Endothelial cell of umbilical vein (primary cell): Measurements from ENCODE around the gene TRIM67. TPM values are rescaled to one million over a fixed set of nuclear protein-coding genes. Genes with fewer than 3 reads are reported as not detected.

ENCODE experiments used
- BruUV-seq: library from RNA; stranded (reverse); fragments of 400-500 nt; replicated peaks from 2 replicates; lab custom pipeline; 2021; lab: Mats Ljungman, UMichigan
- CTCF ChIA-PET: fragments of 300-600, 350-600 bp; sonication (Branson Sonifier 250); formaldehyde crosslinking; loops from one replicate; lab custom pipeline; 2021; ENCODE audit warnings: antibody characterized with exemption, inconsistent platforms; lab: Charles Lee
- POLR2A ChIA-PET: fragments of 300-600, 350-600 bp; sonication (Branson Sonifier 250); formaldehyde crosslinking; loops from one replicate; lab custom pipeline; 2021; ENCODE audit warnings: antibody characterized with exemption, inconsistent platforms; lab: Charles Lee
- DNase-seq: peaks from one replicate; pipeline ENCODE4 v3.0.0-alpha.2; 2011; ENCODE audit warnings: low read depth, low spot score
- FAIRE-seq: peaks from 2 replicates; lab custom pipeline; 2011; peaks lifted over from hg19 to GRCh38; lab: Jason Lieb, UNC
- H2AFZ ChIP-seq: 2 replicates; pipeline ENCODE4 v1.6.0; 2012; ENCODE audit warnings: low read depth, low read length, control low read depth, inconsistent platforms
- H3K27ac ChIP-seq: 2 replicates; pipeline ENCODE4 v1.5.1; 2011; ENCODE audit warnings: low read depth, mild to moderate bottlenecking, control low read depth, low read length, moderate library complexity; ENCODE audit not compliant: insufficient read depth
- H3K27me3 ChIP-seq, 2 experiments: 2 replicates each; pipeline versions ENCODE4 v1.6.0 to v1.6.1; 2011; ENCODE audit warnings: low read length in 2 of 2, mixed read lengths in 1 of 2; ENCODE audit not compliant: control insufficient read depth in 2 of 2, insufficient read depth in 2 of 2
- H3K36me3 ChIP-seq, 2 experiments: 2 replicates in 1 of 2; 3 replicates in 1 of 2; pipeline ENCODE4 v1.5.1; 2011; ENCODE audit warnings: low read length in 2 of 2, mild to moderate bottlenecking in 1 of 2, moderate library complexity in 1 of 2; ENCODE audit not compliant: control insufficient read depth in 2 of 2, insufficient read depth in 2 of 2; ENCODE audit errors: extremely low read depth in 1 of 2
- H3K4me1 ChIP-seq: 3 replicates; pipeline ENCODE4 v1.5.1; 2011; ENCODE audit warnings: mild to moderate bottlenecking, low read length; ENCODE audit not compliant: control insufficient read depth, insufficient read depth; ENCODE audit errors: extremely low read depth
- H3K4me2 ChIP-seq: 2 replicates; pipeline ENCODE4 v1.6.1; 2011; ENCODE audit warnings: low read length, control low read depth, mixed read lengths; ENCODE audit not compliant: insufficient read depth
- H3K4me3 ChIP-seq, 3 experiments: fragments of 200-600 bp in 1 of 3; sonication (generic), shearing (Covaris generic) in 1 of 3; replicated peaks in 1 of 3; 2 replicates each; pipeline ENCODE4 v1.5.1; 2011 to 2016; ENCODE audit warnings: control low read depth in 3 of 3, low read length in 3 of 3, mild to moderate bottlenecking in 2 of 3, inconsistent platforms in 1 of 3, low read depth in 1 of 3, moderate library complexity in 1 of 3; ENCODE audit not compliant: insufficient read depth in 1 of 3
- H3K79me2 ChIP-seq: 2 replicates; pipeline ENCODE4 v1.6.0; 2012; ENCODE audit warnings: low read length, inconsistent platforms; ENCODE audit not compliant: control insufficient read depth, insufficient read depth
- H3K9ac ChIP-seq: replicated peaks from 2 replicates; pipeline ENCODE3; 2011; ENCODE audit warnings: low read length, control low read depth; ENCODE audit not compliant: insufficient read depth; ENCODE audit errors: extremely low read depth
- H3K9me1 ChIP-seq: replicated peaks from 3 replicates; pipeline ENCODE4 v1.6.0; 2011; ENCODE audit warnings: mild to moderate bottlenecking, low read length; ENCODE audit not compliant: control insufficient read depth, insufficient read depth; ENCODE audit errors: extremely low read depth
- H3K9me3 ChIP-seq: replicated peaks from 2 replicates; pipeline ENCODE4 v1.5.1; 2012; ENCODE audit warnings: low read length, inconsistent platforms; ENCODE audit not compliant: control insufficient read depth, insufficient read depth
- H4K20me1 ChIP-seq: replicated peaks from 2 replicates; pipeline ENCODE3; 2011; ENCODE audit warnings: mild to moderate bottlenecking, low read length; ENCODE audit not compliant: control insufficient read depth, insufficient read depth; ENCODE audit errors: extremely low read depth
- FOS ChIP-seq: IDR thresholded peaks from 2 replicates; pipeline ENCODE4 v1.6.1; 2011; ENCODE audit warnings: mild to moderate bottlenecking, low read length, moderate library complexity, borderline replicate concordance; ENCODE audit not compliant: insufficient read depth
- GATA2 ChIP-seq: IDR thresholded peaks from 2 replicates; pipeline ENCODE4 v1.7.0; 2011; ENCODE audit warnings: low read depth, mild to moderate bottlenecking, moderate library complexity, mixed read lengths, low read length; ENCODE audit not compliant: insufficient read length, insufficient read depth
- JUN ChIP-seq: IDR thresholded peaks from 2 replicates; pipeline ENCODE4 v1.6.1; 2011; ENCODE audit warnings: borderline replicate concordance, low read depth; ENCODE audit not compliant: insufficient read length, insufficient read depth
- MYC ChIP-seq: IDR thresholded peaks from one replicate; pipeline ENCODE4 v1.6.1; 2011; ENCODE audit warnings: mild to moderate bottlenecking, low read depth, low read length
- POLR2AphosphoS5 ChIP-seq: IDR thresholded peaks from 2 replicates; pipeline ENCODE4 v1.6.1; 2012; ENCODE audit warnings: low read depth, mild to moderate bottlenecking, control low read depth, low read length, moderate library complexity; ENCODE audit not compliant: insufficient read depth
- dilution Hi-C: fragments of 300-500 bp; cut with MboI; formaldehyde crosslinking; loops from one replicate; pipeline ENCODE4 v1.15.0; 2019; ENCODE audit warnings: low sequenced_read_pairs; ENCODE audit not compliant: extremely low pct_ligation_motif_present
- intact Hi-C: fragments of 100-400 bp; cut with micrococcal nuclease; formaldehyde crosslinking; loops from one replicate; pipeline ENCODE4 v1.10.0; 2022
- polyA plus RNA-seq, 4 experiments: library from polyadenylated mRNA; depleted of rRNA in 3 of 4; stranded (reverse) in 3 of 4; unstranded in 1 of 4; fragments of >200 nt; gene quantifications; 2 replicates each; pipeline versions ENCODE4 v1.2.1 to v1.2.3, GENCODE V29; 2011 to 2012; ENCODE audit warnings: missing spikeins in 1 of 4
- total RNA-seq: library from RNA; stranded (reverse); gene quantifications from 2 replicates; pipeline ENCODE4 v1.2.3, GENCODE V29; 2021
- TF ChIP-seq, protein P1 (sequence below): IDR thresholded peaks from 2 replicates; pipeline ENCODE4 v1.6.1; 2011; ENCODE audit not compliant: insufficient read depth, insufficient read length
- TF ChIP-seq, protein P2 (sequence below), 2 donors: IDR thresholded peaks; 1 replicate in 1 of 2; 2 replicates in 1 of 2; pipeline ENCODE4 v1.5.1; 2011; ENCODE audit warnings: low read length in 2 of 2, mild to moderate bottlenecking in 2 of 2, moderate library complexity in 2 of 2, control low read depth in 1 of 2, inconsistent platforms in 1 of 2, low read depth in 1 of 2; ENCODE audit not compliant: insufficient read depth in 1 of 2; ENCODE audit errors: extremely low read depth in 1 of 2

Gene TRIM67
- total and polyA plus RNA-seq, 2 donors (not counting 3 experiments of a cell fraction or from before 2014, with no cell fraction given) = not detected

DNA sequence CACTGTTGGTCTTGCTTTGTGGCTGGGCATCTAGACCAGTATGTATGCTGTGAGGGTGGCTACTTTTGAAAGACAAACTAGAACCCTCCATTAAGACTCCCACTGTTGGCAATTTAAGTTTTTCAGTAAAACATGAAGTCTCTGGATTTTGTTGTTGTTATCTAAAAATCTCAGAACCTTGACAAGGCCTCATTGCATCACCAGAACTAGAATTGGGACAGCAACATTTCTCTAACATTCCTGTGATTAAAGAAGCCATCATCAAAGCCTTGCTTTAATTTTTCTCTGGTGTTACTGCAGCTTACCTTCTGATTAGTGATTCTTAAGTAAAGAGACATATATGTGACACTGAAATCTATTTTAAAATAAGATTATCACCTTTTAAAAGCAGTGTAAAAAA is 4.5 kb downstream of the TRIM67 start:
- ChIA-PET POLR2A (no interaction called here), CTCF (interaction anchor here (0.8 to 1.0 kb wide), 2 partner anchors 14 to 74 kb away, joined by 3 read pairs; no protein-coding TSS in a partner anchor)
- Histone ChIP-seq H3K9me3 (no peaks in the 10 kb centered on the region), H2AFZ (no peak overlapping the region), H3K27ac (no peak overlapping the region), H3K4me3 (no peak overlapping the region), H3K4me1 (no peaks in the 10 kb centered on the region), H3K36me3 (no peaks in the 10 kb centered on the region), H3K27me3 (peaks cover 37 to 49% of the 10 kb centered on the region in 2 experiments), H3K79me2 (no peaks in the 10 kb centered on the region), H4K20me1 (no peaks in the 10 kb centered on the region), H3K9me1 (no peaks in the 10 kb centered on the region), H3K4me2 (no peak overlapping the region), H3K9ac (no peak overlapping the region)
- no TSS peak for BruUV-seq
- no peak for DNase-seq
- dilution Hi-C loops = no loop called here
- intact Hi-C loops = no loop called here
- TF ChIP-seq POLR2AphosphoS5 = no peak
- TF ChIP-seq, protein P1, sequence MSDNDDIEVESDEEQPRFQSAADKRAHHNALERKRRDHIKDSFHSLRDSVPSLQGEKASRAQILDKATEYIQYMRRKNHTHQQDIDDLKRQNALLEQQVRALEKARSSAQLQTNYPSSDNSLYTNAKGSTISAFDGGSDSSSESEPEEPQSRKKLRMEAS = no peak
- no peak for TF ChIP-seq GATA2
- no peak for TF ChIP-seq FOS
- TF ChIP-seq JUN = no peak
- TF ChIP-seq, protein P2, sequence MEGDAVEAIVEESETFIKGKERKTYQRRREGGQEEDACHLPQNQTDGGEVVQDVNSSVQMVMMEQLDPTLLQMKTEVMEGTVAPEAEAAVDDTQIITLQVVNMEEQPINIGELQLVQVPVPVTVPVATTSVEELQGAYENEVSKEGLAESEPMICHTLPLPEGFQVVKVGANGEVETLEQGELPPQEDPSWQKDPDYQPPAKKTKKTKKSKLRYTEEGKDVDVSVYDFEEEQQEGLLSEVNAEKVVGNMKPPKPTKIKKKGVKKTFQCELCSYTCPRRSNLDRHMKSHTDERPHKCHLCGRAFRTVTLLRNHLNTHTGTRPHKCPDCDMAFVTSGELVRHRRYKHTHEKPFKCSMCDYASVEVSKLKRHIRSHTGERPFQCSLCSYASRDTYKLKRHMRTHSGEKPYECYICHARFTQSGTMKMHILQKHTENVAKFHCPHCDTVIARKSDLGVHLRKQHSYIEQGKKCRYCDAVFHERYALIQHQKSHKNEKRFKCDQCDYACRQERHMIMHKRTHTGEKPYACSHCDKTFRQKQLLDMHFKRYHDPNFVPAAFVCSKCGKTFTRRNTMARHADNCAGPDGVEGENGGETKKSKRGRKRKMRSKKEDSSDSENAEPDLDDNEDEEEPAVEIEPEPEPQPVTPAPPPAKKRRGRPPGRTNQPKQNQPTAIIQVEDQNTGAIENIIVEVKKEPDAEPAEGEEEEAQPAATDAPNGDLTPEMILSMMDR (IDR thresholded peaks at IDR 0.05; ENCODE audit: extremely low read depth in 1 of 2, insufficient read depth in 1 of 2, low read depth in 1 of 2, low read length in 2 of 2) = no peak
- no peak for TF ChIP-seq MYC
- FAIRE-seq = no peak
